ENCODE data around the gene RAB3GAP2.
"Not testable (repeated sequence)": the region's sequence is repeated elsewhere in the genome, so short reads cannot be mapped to it uniquely, and the experiment has no call there.

The RAB3GAP2 gene

DNA sequence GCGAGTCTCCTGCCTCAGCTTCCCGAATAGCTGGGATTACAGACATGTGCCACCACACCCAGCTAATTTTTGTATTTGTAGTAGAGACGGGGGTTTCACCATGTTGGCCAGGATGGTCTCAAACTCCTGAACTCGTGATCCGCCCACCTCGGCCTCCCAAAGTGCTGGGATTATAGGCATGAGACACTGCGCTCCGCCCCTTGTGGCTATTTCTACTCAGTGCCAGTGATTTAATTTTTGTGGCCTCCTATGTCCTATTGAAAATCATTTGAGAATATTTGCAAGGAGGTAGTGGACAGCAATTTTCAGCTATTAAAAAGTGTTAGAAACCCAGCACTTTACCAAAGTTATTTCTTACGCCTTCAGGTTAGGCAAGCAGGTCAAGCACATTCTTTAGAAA, 36.0 kb downstream of the RAB3GAP2 start:
- not testable (repeated sequence) for DNase-seq

DNA sequence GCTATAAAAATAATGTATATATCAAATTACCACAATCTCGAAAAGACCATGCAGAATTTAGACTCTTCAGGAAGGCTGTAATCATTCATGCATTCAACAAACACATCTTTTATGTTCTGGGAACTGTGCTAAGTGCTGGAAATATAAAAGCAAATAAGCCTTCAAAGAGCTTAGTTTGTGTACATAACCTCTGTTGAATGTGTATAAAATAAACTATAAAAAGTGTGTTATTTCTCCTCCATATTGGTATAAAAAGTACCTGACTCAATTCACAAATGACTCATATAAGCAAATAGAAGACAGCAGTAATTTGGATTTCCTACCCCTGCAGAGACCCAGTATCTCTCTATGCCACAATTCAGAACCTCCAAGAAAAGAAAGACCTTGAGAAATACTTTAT, 36.8 kb downstream of the RAB3GAP2 start:
- DNase-seq = no peak

DNA sequence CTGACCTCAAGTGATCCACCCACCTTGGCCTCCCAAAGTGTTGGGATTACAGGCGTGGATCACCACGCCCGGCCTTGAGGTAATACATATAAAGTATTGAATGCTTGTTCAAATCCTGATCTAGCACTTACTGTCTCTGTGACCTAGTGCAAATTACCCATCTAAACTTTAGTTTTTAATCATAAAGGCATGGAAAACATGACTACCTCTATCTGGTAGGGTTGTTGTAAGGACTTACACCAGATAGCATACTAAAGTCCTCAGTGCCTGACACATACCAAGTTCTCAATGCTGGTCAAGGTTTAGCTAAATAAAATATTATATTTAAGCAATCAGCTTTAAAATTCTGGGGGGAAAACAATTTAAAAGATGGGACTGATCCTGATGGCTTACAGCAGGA, 38.3 kb downstream of the RAB3GAP2 start:
- no peak for DNase-seq

DNA sequence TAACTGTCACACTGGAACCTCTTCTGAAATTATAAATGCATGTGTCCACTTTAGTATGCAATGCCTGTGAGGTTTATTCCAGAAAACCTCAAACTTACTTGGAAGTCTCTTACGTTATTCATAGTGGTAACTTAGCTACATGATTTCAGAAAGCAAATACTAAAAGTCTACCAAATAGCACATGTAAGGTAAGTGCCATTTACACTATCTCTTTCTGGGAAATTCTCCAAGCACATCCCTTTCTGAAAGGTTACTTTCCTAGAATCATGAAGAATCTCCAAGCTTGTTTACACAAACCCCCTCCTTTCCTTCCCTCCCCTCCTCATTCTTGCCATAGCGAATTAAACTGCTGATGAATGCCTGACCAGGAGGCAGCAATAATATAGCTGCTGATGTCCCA, 42.5 kb downstream of the RAB3GAP2 start:
- no peak for DNase-seq

DNA sequence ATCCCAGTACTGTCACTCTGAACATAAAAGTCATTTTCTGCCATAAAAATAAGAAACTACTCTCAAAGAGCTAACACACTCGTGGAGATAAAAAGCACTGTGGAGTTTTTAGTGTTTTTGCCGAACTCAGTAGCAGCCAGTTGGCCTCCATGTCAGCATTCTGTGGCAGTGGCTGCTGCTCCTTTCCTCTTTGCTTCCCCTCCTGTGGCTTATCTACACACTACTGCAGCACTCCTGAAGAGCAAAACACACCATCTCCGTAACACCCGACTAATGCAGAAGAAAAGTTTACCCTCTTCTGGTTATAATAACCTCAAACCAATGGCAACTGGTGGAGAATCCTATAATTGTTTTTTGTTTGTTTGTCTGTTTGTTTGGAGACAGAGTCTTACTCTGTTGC, 44.9 kb downstream of the RAB3GAP2 start:
- DNase-seq = no peak

DNA sequence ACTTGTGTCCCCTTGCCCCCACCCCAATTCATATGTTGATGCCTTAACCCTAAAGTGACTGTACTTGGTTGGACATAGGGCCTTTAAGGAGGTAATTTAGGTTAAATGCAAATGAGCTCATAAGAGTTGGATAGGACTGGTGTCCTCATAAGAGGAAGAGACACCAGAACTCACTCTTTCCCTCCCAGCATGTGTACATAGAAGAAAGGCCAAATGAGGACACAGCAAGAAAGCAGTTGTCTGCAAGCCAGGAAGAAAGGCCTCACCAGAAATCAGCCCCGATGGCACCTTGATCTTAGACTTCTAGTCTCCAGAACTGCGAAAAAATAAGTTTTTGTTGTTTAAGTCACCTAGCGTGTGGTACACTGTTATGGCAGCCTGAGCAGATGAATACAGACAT, 45.5 kb downstream of the RAB3GAP2 start:
- no peak for DNase-seq

DNA sequence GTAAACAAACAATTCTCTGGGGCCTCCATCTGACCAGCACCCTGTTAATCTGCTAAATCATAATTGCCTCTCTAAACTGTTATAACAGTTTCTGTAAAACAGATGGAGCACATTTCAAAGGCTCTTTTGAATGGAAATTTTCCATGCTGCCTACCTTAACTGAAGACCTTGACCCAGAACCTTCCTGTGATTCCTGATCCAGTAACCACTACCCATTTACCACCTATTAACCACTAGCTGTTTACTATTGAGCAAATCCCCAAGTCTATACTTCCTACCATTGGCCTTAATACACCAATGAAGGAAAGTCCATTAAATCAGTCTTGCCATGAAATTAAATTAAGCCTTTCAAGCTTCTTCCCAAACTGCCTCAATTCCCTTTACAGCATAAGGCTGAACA, 46.3 kb downstream of the RAB3GAP2 start:
- DNase-seq = no peak

DNA sequence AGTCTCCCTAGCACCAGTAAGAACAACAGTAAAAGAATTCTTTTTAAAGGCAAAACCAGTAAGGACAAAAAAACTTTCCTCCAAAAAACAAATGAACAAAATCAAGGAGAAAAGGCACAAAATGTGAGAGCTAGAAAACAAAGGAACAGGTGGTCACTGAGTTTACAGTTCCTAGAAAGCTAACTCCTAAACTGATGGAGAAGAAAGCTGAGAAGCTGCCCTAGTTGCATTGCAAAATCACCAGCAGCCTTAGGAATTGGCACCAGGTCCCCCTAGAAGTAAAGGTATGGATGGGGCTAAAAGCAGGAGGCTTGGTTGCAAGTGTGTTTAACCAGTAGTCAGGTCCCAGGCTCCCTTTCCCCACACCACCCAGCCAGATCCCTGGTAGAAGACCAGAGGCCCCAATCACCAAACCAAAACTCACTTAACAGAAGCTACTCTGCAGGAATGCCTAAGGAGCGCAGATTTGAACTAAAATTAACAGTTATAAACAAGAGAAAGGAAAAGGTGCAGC, 47.6 kb downstream of the RAB3GAP2 start:
- no peak for DNase-seq

DNA sequence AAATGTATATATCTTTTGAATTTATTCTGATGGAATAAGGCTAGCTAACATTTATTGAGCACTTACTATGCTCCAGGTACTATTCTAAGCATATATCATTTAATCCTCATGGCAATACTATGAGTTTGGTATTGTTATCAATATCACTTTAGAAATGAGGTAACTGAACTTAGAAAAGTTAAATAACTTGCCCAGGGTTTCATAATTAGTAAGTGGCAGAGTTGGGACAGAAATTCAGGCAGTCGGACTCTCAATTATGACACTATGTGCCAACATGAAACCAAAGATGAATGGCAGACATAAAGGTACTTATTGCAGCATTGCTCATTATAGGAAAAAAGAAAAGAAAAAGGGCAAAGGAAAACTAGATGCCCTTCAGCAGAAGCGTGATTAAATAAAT, 48.2 kb downstream of the RAB3GAP2 start:
- no peak for DNase-seq

DNA sequence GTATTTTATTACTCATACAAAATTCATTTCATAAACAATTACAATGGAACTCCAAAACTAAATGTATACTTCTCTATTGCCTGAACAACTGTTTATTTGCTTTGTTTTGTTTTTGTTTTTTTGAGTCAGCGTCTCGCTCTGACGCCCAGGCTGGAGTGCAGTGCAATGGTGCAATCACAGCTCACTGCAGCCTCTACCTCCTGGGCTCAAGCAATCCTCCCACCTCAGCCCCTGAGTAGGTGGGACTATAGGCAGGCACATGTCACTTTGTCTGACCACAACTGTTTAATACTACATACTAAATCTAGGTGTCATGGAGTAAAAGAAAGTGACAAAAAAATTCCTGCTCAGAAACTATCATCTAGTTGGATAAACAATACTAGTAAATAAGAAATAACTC, 49.3 kb downstream of the RAB3GAP2 start:
- no peak for DNase-seq

DNA sequence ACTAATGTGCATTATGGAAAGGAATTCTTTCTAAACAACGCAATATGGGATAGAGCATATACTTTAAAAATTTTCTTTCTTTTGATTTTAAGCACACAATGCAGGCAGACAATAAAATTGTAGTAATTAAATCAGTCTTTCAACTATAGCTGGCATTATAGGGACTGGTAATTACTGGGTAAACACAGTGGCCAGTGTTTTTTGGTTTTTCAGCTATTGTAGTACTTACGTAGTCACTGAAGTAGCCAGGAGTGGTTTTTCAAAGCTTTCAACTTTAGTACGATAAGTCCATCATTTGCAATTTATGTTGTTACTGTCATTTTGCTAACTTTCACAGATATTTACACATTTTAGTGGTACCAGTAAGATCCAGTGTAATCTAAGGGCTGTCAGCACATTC, 50.6 kb downstream of the RAB3GAP2 start:
- no peak for DNase-seq

DNA sequence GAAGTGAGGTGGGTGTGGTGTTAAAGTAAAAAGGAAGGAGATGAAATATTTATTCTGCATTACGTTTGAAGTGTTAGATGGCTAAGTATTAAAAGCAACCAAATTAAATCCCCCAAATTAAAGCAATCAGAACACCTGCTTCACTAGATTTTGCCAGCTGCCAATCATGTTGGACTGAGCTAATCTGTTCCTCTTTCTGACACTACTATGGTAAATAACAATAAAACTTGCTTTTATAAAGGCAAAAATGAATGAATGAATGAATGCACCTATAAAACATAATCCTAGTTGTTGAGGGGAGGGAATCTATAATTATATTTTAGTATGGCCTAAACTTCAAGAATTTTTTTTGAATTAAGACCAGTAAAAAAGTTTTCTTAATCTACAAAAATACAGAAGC, 51.0 kb downstream of the RAB3GAP2 start:
- DNase-seq = no peak

DNA sequence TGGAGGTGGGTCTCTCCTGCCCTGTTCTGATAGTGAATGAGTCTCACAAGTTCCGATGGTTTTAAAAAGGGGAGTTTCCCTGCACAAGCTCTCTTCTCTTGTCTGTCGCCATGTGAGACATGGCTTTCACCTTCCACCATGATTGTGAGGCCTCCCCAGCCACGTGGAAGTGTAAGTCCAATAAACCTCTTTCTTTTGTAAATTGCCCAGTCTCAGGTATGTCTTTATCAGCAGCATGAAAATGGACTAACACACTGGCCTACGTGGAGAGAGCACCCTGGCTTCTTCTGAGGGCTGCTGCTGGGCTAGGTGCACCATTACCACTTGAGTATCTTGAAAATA, 51.6 kb downstream of the RAB3GAP2 start:
- DNase-seq = not testable (repeated sequence)

DNA sequence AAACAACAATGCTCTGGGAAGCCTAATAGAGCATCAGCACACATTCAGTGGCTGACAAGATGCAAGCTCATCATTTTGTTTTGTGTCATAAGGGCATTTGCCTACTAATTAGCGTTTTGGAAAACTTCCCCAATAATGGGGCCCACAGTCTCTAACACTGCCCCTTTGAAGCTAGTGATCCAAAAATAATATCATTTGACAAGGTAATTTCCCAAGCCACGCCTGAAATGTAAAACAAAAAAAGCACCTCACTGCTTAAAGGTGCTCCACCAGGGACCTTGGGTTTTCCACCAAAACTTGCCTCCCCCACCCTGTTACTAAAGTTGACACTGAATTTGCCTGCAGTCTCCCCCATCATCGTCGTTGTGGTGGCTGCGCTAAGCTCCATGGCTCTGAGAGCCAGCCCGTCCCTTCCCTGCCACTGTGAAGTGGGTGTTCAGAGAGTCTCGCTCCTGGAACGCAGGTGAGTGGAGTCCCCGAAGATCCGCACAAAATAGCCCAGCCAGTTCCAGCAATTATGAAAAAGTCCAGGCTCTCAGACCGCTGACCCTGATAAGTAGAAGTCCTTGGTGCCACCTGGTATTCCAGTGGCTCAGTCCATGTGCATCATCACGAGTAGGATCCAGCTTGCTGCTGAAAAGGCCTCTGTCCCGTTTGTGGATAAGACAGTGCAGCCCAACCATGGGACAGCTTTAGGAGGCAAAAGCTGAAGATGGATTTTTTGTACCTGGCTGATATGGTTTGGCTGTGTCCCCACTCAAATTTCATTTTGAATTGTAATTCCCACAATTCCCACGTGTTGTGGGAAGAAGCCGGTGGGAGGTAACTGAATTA, 52.2 kb downstream of the RAB3GAP2 start:
- no peak for DNase-seq

DNA sequence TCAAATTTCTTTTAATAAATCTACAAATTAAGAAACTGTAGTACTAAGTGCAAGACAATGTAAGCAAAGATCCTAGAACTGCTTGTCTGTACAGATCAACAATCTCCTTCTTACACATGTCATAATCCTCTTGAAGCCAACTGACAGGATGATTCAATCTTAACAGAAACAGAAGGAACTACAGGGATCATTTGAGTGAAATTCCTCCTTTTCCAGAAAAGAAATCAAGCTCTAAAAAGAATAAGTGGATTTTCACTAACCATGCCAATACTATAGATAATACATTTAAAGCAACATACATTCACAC, 53.2 kb downstream of the RAB3GAP2 start:
- DNase-seq = no peak

DNA sequence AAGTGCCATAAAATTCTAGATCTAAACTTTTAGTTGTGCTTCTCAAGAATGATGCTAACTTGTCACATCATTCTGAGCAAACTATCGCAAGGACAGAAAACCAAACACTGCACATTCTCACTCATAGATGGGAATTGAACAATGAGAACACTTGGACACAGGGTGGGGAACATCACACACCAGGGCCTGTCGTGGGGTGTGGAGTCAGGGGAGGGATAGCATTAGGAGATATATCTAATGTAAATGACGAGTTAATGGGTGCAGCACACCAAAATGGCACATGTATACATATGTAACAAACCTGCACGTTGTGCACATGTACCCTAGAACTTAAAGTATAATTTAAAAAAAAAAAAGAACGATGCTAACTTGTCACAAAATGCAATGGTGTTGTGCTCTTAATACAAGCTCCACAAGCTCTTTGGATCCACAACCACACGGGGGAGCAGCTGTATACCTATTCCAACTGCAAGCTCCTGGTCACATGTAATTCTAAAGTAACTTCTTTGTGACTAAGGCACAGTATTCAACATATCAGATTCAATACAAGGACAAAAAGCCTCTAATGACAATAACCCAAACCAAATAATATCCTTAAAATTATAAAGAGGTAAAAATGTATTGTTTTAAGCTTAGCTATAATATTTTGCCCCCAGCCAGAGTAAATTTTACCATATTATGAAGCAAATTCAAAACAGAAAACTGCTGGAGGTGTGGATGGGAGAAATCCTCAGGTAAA, 53.7 kb downstream of the RAB3GAP2 start:
- DNase-seq = not testable (repeated sequence)

DNA sequence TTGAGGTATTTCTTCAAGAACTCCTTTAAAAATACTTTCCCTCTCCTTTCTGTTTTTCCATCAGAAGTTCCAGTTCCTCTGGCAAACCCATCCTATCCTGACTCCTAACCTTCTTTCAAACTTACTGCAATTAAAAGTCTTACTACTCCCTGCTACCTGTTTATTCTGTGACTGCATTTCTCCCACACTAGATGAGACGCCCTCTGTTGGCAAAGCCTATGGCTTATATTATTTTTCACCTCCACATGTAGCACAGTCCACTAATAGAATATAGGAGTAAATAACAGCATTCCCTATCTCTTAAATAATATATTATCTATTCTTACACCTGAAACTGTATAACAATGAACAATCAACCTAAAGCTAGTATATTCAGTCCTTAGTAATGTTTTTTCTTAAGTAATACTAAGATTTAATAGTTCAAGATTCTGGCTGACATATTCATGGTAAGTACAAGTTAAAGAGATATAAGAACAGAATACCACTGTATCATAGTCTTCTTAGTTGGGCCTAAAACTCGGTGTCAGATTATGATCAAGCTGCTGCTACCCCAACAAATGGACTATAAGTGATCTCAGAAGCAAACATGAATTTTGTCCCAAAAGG, 54.8 kb downstream of the RAB3GAP2 start:
- DNase-seq = no peak

DNA sequence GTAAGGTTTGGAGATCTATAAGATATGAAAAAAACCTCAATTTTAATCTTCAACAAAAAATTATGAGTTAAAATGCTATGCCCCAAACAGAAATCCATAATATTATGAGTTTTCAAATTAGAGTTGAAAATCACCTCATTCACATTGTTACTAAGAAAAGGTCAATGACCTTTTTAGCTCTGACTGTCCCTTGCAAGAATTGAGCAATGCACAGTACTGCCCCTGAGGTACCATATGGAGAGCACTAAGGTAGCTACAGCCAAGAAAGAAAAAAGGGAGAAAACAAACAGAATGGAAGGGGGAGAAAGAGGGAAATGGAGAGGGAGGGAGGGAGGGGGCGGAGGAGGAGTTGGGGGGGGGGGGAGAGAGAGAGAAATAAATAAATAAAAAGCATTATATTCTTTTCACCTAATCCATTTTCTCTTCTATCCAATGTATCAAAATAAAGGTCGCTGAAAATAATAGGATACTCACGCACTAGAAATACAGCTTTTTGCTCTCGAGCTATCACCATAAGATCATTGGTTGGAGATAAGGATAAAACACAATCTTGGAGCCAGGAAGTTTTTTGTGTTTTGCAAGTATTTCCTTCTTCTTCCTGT, 58.8 kb downstream of the RAB3GAP2 start:
- no peak for DNase-seq

DNA sequence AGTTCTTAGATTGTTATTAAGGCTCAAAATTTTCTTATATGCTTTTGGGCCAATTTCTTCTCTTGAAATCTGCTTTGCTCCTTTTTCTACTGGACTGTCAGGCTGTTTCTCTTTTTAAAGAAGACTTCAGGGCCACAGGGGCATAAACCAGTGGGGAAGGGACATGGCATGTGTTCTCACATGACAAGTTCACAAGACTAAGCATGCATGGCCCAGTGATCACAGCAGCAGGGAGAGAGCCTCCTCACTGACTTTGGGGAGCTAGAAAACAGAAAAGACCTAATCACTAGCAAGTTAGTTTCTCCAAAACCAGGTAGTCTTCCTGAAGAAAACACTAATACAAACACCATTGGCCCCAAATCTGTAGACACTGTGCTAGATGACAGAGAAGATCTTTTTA, 64.8 kb downstream of the RAB3GAP2 start:
- no peak for DNase-seq

DNA sequence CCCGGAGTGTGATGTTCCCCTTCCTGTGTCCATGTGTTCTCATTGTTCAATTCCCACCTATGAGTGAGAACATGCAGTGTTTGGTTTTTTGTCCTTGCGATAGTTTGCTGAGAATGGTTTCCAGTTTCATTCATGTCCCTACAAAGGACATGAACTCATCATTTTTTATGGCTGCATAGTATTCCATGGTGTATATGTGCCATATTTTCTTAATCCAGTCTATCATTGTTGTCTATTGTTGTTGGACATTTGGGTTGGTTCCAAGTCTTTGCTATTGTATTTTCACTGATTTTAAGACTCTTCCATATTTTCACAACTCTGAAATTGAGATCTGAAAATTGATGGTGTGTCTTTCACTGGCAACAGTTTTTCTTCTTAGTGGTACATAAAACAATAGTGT, 67.5 kb downstream of the RAB3GAP2 start:
- DNase-seq = not testable (repeated sequence)

DNA sequence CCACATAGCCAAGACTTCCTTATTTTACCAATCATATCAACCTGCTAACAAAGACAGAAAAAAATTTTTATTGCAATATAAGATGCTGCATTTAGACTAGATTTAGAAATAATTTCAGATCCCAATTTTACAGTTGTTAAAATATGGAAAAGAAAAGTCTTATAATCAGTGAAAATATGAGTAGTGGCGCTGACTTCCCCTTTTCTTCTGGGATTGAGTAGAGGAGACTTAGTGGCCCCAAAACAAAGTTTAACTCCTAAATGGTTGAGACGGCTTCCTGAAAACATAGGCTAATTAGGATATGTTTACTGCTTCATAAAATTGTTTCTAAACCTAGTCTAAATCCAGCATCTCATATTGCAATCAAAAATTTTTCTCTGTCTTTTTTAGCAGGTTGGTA, 68.4 kb downstream of the RAB3GAP2 start:
- no peak for DNase-seq

DNA sequence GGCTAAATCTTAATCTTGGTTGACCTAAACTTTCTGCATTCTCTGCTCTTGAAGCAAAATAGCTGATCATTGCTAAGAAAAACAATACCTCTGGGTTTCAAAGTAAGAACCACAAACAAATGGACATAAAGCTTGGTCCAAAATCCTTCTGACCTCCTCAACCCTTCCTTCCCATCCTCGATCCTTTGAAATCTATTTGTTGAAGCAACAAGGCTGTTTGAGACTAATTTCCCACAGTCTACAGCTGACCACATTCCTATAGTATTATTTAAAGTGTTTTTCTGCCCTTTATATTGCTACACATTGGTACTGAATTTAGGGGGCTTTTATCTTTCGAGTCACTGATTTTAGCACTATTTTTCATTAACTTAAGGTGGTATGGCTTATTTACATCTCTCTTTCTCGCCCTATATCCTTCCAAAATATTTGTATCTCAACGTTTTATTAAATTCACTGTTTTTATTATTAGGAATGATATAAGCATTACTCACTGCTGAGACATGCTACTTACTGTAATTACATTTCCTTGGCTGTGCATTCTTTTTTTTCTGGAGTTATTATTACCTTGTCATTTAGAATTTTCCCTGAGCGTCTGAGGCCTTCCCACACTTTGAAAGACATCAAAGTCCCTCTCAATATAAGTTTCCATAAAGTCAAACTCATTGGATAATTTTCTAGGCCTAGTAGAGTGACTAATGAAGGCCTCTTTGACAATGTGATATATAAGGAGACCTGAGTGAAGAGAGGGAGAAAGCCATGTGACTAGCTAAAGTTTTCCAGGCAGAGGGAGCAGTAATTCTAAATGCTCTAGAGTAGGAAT, 73.9 kb downstream of the RAB3GAP2 start:
- no peak for DNase-seq

DNA sequence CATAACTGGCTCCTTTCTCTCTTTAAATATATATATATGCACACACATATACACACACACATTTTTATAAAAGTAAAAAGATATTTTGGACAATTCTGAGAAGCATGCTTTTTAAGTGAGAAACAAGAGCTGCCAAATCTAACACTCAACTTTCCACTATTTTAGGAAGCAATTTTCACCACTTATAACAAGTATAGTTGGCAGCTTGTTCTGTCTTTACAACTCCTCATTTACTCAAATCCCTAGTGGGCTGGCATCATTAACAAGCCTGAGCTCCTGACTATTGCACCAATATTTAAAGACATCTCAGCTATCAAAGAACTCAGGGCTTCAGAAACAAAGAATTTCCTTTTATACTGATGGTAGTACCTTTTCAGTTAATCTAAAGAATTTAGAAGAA, 76.6 kb downstream of the RAB3GAP2 start:
- no peak for DNase-seq

All from NCI-H510A (cell line).